Pons (tissue), 1 donor: ENCODE results near the gene ST7L.

Experiments
- DNase-seq: peaks from one replicate; pipeline ENCODE4 v3.0.0-alpha.2; 2016; ENCODE audit warnings: low spot score

Gene ST7L

DNA sequence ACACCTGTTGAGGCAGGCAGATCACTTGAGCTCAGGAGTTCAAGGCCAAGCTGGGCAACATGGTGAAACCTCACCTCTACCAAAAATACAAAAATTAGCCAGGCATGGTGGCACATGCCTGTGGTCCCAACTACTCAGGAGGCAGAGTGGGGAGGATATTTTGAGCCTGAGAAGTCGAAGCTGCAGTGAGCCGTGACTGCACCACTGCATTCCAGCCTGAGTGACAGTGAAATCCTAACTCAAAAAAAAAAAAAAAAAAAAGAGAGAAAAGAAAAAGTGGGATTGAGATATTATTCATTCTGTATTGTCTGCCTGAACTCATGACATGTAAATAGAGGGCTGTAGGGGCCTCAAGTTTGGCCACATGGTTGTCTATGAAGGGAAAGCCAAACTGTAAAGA is 72.9 kb downstream of the ST7L start:
- no peak for DNase-seq

DNA sequence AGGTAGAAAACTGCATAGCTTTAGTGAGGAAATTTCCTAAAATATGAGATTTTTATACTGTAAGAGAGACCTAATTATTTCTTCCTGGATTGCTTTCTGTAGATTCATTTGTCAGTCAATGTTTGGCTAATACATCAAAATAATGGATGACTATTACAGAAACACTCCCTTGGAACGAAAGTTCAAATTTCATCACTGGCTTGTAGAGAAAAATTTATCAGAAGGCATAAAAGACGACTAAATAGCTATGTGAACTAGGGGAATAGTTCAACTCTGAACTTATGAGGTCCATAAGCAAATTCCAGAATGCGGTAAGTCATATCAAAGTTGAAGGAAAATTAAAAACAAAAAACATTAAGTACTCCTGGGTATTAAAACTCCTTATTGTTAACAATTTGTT is 74.2 kb downstream of the ST7L start:
- DNase-seq, result no peak

- DNase-seq, result no peak
Observed at GRCh38 chr1:112544011-112544688, 74.8 kb downstream of the ST7L start.

- no peak for DNase-seq
Observed at GRCh38 chr1:112542206-112542973, 76.6 kb downstream of the ST7L start.

DNA sequence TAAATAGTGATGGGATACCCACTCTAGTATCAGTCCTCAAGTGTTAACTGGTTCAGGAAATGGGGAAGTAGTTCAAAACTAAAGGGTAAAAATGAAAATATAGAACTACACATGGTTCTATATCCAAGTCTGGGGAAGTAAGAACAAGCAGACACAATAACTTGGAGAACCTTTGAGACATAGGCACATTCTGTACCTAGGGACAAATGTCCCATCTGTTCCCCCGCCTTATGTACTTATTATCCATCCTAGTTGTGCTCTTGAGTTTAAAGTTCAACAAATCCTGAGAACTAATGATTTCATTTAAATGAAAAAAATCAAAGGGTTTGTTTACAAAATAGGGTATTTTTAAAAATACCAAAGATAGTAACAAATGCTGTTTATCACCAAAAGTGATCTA is 77.6 kb downstream of the ST7L start:
- no peak for DNase-seq

GRCh38 chr1:112540226-112540794 is 78.6 kb downstream of the ST7L start:
- DNase-seq, result no peak

GRCh38 chr1:112538883-112539282 is 80.1 kb downstream of the ST7L start:
- no peak for DNase-seq

DNA sequence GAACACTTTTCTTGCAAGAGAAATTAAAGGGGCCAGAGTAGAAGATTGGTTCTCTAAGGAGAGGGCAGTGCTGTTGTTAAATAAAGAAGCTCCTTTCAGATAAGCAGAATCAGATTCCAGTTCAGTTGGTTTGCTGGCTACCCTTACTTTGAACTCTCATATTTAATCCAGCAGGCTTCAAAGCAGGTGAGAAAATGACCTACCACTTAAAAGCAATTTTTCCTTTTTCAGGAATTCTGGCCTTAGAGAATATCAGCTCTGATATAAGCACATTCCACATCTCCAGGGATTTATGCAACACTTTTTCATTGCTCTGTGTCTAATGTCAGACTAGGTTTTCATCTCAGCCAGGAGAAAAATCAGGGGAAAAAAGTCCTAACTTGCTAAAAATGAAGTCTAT is 81.5 kb downstream of the ST7L start:
- no peak for DNase-seq

DNA sequence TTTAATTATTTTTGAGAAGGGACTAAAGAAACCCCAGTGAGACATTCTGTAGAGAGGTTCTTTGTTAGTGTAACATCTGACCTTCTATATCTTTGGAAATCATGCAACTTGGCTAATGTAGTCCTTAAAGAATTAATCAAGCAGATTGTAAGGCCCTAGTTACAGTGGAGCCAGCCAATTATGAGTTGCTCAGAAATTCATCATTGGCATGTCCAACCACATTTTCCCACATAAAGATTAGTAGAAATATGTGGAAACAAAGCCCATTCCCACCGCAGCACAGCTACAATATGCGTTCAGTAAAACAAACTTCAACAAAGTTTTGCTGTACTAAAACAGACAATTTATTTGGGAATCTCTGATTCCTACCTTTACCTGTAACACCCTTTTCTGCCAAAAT is 82.4 kb downstream of the ST7L start:
- no peak for DNase-seq

DNA sequence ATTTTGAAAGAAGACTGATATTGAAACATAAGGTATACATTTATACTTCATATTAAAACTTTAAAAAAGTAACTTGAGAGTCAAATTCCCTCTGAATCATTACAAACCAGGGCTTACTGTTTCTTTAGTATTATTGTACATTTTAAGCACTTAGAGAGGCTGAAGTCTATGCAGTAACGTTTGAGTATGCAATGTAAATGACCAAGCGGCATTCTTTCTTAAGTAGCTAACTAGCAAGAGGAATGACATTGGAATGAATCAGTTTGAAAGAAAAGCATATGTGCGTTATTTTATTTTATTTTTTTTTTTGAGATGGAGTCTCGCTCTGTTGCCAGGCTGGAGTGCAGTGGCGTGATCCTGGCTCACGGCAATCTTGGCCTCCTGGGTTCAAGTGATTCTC is 85.9 kb downstream of the ST7L start:
- no peak for DNase-seq

GRCh38 chr1:112532064-112532463 is 86.9 kb downstream of the ST7L start:
- DNase-seq, result no peak

- no peak for DNase-seq
Observed at GRCh38 chr1:112530832-112531231, 88.1 kb downstream of the ST7L start.

DNA sequence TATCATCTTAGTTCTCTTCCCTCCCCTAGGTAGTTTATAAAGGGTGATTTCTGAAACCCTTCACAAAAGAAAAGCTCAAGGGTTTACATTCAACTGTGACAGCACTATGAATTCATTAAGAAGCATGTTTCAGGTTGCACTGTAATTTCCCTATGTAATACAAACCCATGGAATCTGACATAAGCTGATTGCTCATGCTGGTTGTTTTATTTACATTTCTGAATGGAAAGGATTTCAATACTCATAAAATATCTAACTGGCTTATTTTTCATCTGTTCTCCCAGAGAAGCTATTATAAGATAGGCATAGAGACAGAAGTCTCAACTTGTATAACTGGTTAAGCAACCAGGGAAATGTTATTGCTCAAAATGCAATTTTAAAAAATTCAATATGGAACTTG is 89.6 kb downstream of the ST7L start:
- DNase-seq, result no peak

GRCh38 chr1:112528076-112528475 is 90.9 kb downstream of the ST7L start:
- DNase-seq, result no peak

DNA sequence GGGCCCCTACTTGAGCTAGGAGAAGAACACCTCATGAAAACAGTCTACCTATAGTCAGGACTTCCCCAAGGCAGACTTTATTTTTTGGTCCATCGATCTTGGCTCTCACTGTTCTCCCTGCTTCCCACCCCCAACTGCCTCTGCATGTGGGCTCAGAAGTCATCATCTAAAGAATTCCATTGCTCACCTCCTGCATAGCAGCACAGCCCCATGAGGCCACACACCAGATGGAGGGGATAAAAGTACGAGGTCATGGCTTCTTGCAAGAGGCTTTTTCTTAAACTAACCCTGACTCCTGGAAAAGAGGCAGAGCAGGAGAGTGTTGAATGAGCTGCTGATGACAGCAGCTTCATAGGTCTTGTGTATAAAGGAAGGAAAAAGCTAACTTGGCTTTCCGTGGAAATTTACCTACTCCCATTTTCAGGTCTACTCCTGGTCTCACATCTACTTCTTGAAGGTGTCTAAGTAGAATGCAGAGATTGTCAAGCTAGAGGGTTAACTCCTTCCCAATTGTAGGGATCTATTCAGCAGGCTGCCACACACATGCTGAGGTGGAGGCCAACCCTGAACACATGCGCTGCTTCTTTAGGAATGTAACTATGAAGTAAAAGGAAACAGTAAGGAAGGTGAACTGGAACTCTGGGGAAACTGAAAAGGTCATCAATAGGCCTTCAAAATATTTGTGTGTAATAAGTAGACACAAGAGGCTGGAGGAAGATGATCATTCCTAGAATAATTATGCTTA is 91.5 kb downstream of the ST7L start:
- DNase-seq, result no peak

- DNase-seq, result no peak
Observed at GRCh38 chr1:112524986-112525385, 94.0 kb downstream of the ST7L start.

DNA sequence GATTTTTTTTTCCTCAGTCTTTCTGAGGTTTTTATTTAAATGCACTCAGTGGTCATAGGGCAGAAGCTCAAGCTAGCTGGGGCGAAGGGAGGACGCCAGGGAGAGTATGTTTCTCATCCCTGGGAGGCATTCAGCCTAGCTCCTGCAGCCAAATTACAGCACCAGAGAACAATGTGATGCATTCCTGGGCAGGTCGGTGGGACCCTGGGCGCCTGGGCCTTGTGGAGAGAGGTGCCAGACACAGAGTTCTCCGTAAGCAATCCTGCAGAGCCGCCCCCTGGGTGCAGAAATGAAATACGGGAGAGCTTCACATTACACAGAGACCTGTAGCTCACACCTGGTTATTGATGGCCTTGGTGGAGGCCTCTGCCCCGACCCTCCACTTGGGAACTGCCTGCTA is 94.7 kb downstream of the ST7L start:
- no peak for DNase-seq

DNA sequence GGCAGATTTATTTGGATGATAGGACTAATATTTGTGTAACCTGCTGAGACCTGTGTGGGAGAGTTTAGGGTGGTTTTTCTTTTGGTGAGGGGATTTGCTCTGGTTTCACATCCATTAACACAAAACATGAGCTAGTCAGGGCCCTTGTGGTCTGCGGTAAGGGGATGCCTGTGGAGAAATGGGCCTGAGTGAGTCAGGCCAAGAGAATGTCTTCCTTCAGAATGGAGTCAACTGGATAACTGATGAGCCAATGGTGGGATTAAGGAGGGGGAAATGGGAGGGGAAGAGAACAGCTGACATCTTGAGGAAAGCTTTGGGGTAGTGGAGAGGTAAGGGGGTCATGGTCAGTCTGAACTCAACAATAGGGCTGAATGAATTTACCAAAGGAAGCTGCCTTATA is 96.3 kb downstream of the ST7L start:
- DNase-seq, result no peak

DNA sequence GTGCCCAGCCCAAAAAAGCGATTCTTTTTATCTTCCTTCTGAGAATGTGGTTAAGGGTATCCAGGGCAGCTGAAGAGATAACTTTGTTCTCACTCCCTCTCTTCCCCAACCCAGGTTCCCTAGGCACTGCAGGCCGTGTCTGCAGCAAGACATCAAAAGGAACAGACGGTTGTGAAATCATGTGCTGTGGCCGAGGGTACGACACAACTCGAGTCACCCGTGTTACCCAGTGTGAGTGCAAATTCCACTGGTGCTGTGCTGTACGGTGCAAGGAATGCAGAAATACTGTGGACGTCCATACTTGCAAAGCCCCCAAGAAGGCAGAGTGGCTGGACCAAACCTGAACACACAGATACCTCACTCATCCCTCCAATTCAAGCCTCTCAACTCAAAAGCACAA is 98.8 kb downstream of the ST7L start:
- DNase-seq, result no peak

GRCh38 chr1:112518186-112518585 is 100.8 kb downstream of the ST7L start:
- no peak for DNase-seq

- no peak for DNase-seq
Observed at GRCh38 chr1:112517646-112518045, 101.3 kb downstream of the ST7L start.

DNA sequence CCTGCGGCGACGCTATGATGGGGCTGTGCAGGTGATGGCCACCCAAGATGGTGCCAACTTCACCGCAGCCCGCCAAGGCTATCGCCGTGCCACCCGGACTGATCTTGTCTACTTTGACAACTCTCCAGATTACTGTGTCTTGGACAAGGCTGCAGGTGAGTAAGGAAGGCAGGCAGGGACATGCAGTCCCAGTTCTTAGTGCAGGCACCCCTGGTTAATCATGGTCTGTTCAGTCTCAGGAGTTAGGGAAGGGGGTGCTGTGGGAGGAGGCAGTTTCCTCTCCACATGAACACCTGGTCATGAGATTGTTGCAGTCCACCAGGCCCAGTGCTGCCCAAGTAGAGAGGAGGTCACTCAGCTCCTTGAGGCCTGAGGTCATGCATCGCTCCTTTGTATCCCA is 101.7 kb downstream of the ST7L start:
- DNase-seq, result no peak

GRCh38 chr1:112516141-112516540 is 102.8 kb downstream of the ST7L start:
- no peak for DNase-seq
